DMS53 (cell line): Measurements from ENCODE around the gene PADI1.

Experiments
- DNase-seq: peaks from one replicate; lab custom pipeline; 2025; lab: John Stamatoyannopoulos, UW

Gene PADI1

GRCh38 chr1:17274186-17275170 lies 69.5 kb downstream of the PADI1 start:
- DNase-seq = peak; percentile 73

GRCh38 chr1:17276568-17276967 lies 71.6 kb downstream of the PADI1 start:
- peak; percentile 19 for DNase-seq

- DNase-seq = no peak
Observed at GRCh38 chr1:17277511-17278159, 72.7 kb downstream of the PADI1 start.

GRCh38 chr1:17278996-17279830 lies 74.3 kb downstream of the PADI1 start:
- peak; percentile 33 for DNase-seq

GRCh38 chr1:17280436-17280835 lies 75.5 kb downstream of the PADI1 start:
- no peak for DNase-seq

- DNase-seq = no peak
Observed at GRCh38 chr1:17280894-17281293, 76.0 kb downstream of the PADI1 start.

- DNase-seq = no peak
Observed at GRCh38 chr1:17281775-17282181, 76.8 kb downstream of the PADI1 start.

GRCh38 chr1:17282836-17283235 lies 77.9 kb downstream of the PADI1 start:
- no peak for DNase-seq

GRCh38 chr1:17286646-17287045 lies 81.7 kb downstream of the PADI1 start:
- no peak for DNase-seq

- DNase-seq = no peak
Observed at GRCh38 chr1:17287130-17287776, 82.3 kb downstream of the PADI1 start.

GRCh38 chr1:17289721-17290120 lies 84.8 kb downstream of the PADI1 start:
- no peak for DNase-seq

- DNase-seq = no peak
Observed at GRCh38 chr1:17290553-17290952, 85.6 kb downstream of the PADI1 start.

GRCh38 chr1:17292299-17293160 lies 87.6 kb downstream of the PADI1 start:
- DNase-seq = peak; percentile 62

GRCh38 chr1:17293681-17294425 lies 88.9 kb downstream of the PADI1 start:
- no peak for DNase-seq

GRCh38 chr1:17295292-17295691 lies 90.4 kb downstream of the PADI1 start:
- no peak for DNase-seq
